Mesenchymal stem cell (in vitro differentiated cells and primary cell): Measurements from ENCODE around the gene CTRB2.
"Not testable (repeated sequence)": the region's sequence is repeated elsewhere in the genome, so short reads cannot be mapped to it uniquely, and the experiment has no call there.

ENCODE experiments used
- DNase-seq: peaks from one replicate; pipeline ENCODE4 v3.0.0-alpha.2; 2013
- H2AFZ ChIP-seq: one replicate; pipeline ENCODE4 v1.6.1; 2013; ENCODE audit warnings: low read depth, mild to moderate bottlenecking, control low read depth, inconsistent platforms, low read length, moderate library complexity
- H2AK5ac ChIP-seq: 2 replicates; pipeline ENCODE4 v1.6.1; 2013; ENCODE audit warnings: low read length, moderate library complexity, mild to moderate bottlenecking, inconsistent platforms; ENCODE audit not compliant: severe bottlenecking
- H2BK120ac ChIP-seq: one replicate; pipeline ENCODE4 v1.6.1; 2013; ENCODE audit warnings: low read depth, mild to moderate bottlenecking, inconsistent platforms, low read length, moderate library complexity
- H2BK12ac ChIP-seq, 2 experiments: one replicate each; pipeline ENCODE4 v1.6.1; 2013; ENCODE audit warnings: inconsistent platforms in 2 of 2, low read length in 2 of 2, mild to moderate bottlenecking in 2 of 2, moderate library complexity in 2 of 2, control low read depth in 1 of 2
- H2BK15ac ChIP-seq: one replicate; pipeline ENCODE4 v1.6.1; 2013; ENCODE audit warnings: mild to moderate bottlenecking, low read depth, inconsistent platforms; ENCODE audit not compliant: poor library complexity, severe bottlenecking
- H2BK5ac ChIP-seq: 2 replicates; pipeline ENCODE4 v1.6.1; 2013; ENCODE audit warnings: low read depth, mild to moderate bottlenecking, low read length, control low read depth, inconsistent platforms; ENCODE audit not compliant: poor library complexity, severe bottlenecking
- H3K14ac ChIP-seq, 2 experiments: one replicate each; pipeline ENCODE4 v1.6.1; 2013; ENCODE audit warnings: inconsistent platforms in 2 of 2, low read length in 2 of 2, control low read depth in 1 of 2, mild to moderate bottlenecking in 1 of 2, moderate library complexity in 1 of 2
- H3K18ac ChIP-seq, 2 experiments: one replicate each; pipeline ENCODE4 v1.6.1; 2013; ENCODE audit warnings: inconsistent platforms in 2 of 2, low read length in 2 of 2, control low read depth in 1 of 2, low read depth in 1 of 2, mild to moderate bottlenecking in 1 of 2
- H3K23ac ChIP-seq, 2 experiments: one replicate each; pipeline ENCODE4 v1.6.1; 2013; ENCODE audit warnings: inconsistent platforms in 2 of 2, low read length in 2 of 2, mild to moderate bottlenecking in 2 of 2, moderate library complexity in 2 of 2, control low read depth in 1 of 2
- H3K27ac ChIP-seq: 2 replicates; pipeline ENCODE4 v1.5.1; 2013; ENCODE audit warnings: mild to moderate bottlenecking, moderate library complexity, low read length, control low read depth, inconsistent platforms; ENCODE audit not compliant: poor library complexity, severe bottlenecking
- H3K27me3 ChIP-seq, 2 experiments: 2 replicates each; pipeline versions ENCODE4 v1.6.1 to v1.7.0; 2013; ENCODE audit warnings: low read length in 2 of 2, mild to moderate bottlenecking in 2 of 2, moderate library complexity in 2 of 2, control low read depth in 1 of 2, inconsistent platforms in 1 of 2; ENCODE audit not compliant: control insufficient read depth in 1 of 2, insufficient read depth in 1 of 2
- H3K36me3 ChIP-seq, 2 experiments: 2 replicates each; pipeline versions ENCODE4 v1.6.1 to v1.7.0; 2013; ENCODE audit warnings: low read length in 2 of 2, control low read depth in 1 of 2, inconsistent platforms in 1 of 2, low read depth in 1 of 2, mild to moderate bottlenecking in 1 of 2; ENCODE audit not compliant: insufficient read depth in 2 of 2, control insufficient read depth in 1 of 2
- H3K4ac ChIP-seq, 2 experiments: one replicate each; pipeline ENCODE4 v1.6.1; 2013; ENCODE audit warnings: inconsistent platforms in 2 of 2, low read length in 2 of 2, mild to moderate bottlenecking in 2 of 2, moderate library complexity in 2 of 2, control low read depth in 1 of 2, low read depth in 1 of 2
- H3K4me1 ChIP-seq: 2 replicates; pipeline ENCODE4 v1.6.1; 2013; ENCODE audit warnings: low read depth, low read length, control low read depth; ENCODE audit not compliant: control insufficient read depth, insufficient read depth
- H3K4me2 ChIP-seq: 2 replicates; pipeline ENCODE4 v1.6.1; 2013; ENCODE audit warnings: low read length, mild to moderate bottlenecking, inconsistent platforms; ENCODE audit not compliant: poor library complexity, severe bottlenecking
- H3K4me3 ChIP-seq, 2 experiments: 2 replicates each; pipeline versions ENCODE4 v1.5.1 to v1.7.0; 2013; ENCODE audit warnings: low read length in 2 of 2, mild to moderate bottlenecking in 2 of 2, control low read depth in 1 of 2, low read depth in 1 of 2; ENCODE audit not compliant: insufficient read depth in 1 of 2
- H3K79me1 ChIP-seq: replicated peaks from 2 replicates; pipeline ENCODE4 v1.6.1; 2013; ENCODE audit warnings: mild to moderate bottlenecking, control low read depth, low read length, inconsistent platforms; ENCODE audit not compliant: poor library complexity, severe bottlenecking
- H3K9ac ChIP-seq: 2 replicates; pipeline ENCODE4 v1.7.0; 2013; ENCODE audit warnings: mild to moderate bottlenecking, low read length, moderate library complexity
- H3K9me3 ChIP-seq: 2 replicates; pipeline ENCODE4 v1.7.0; 2013; ENCODE audit warnings: mild to moderate bottlenecking, low read length; ENCODE audit not compliant: control insufficient read depth
- H4K8ac ChIP-seq: one replicate; pipeline ENCODE4 v1.6.1; 2013; ENCODE audit warnings: inconsistent platforms, mild to moderate bottlenecking, low read length, moderate library complexity
- H4K91ac ChIP-seq: one replicate; pipeline ENCODE4 v1.6.1; 2013; ENCODE audit warnings: mild to moderate bottlenecking, low read length, inconsistent platforms
- WGBS: methylation state at CpG from one replicate; pipeline ENCODE4 v1.1.7; 2013; ENCODE audit warnings: mixed read lengths; 5-methylcytosine and 5-hydroxymethylcytosine counted together

CTRB2 gene

GRCh38 chr16:75217389-75217851 lies 10.5 kb upstream of the CTRB2 start:
- Histone ChIP-seq H4K8ac (no peak overlapping the region), H3K9ac (no peak overlapping the region), H3K18ac (no peak overlapping the region), H3K27ac (no peak overlapping the region), H2BK120ac (no peak overlapping the region), H2BK12ac (no peak overlapping the region), H3K14ac (no peak overlapping the region), H2AK5ac (peak overlapping the region; percentile 42), H3K36me3 (no peaks in the 10 kb centered on the region), H2BK15ac (no peak overlapping the region), H3K9me3 (no peaks in the 10 kb centered on the region), H3K27me3 (no peaks in the 10 kb centered on the region), H3K4me2 (no peak overlapping the region), H3K79me1 (no peaks in the 10 kb centered on the region), H4K91ac (no peak overlapping the region), H3K4me3 (no peak overlapping the region), H3K23ac (no peak overlapping the region), H3K4ac (no peak overlapping the region), H2AFZ (no peak overlapping the region), H2BK5ac (no peak overlapping the region), H3K4me1 (peaks cover 3% of the 10 kb centered on the region)
- no peak for DNase-seq
- 91% methylated on average over 11 of the region's 11 CpGs for WGBS

- Histone ChIP-seq H3K4me1 (peaks cover 4% of the 10 kb centered on the region), H2AK5ac (no peak overlapping the region), H3K27me3 (peaks cover 0 to 5% of the 10 kb centered on the region in 2 experiments), H3K27ac (no peak overlapping the region), H3K14ac (no peak overlapping the region), H2BK120ac (no peak overlapping the region), H3K79me1 (no peaks in the 10 kb centered on the region), H3K23ac (no peak overlapping the region), H3K18ac (no peak overlapping the region), H3K36me3 (no peaks in the 10 kb centered on the region), H2BK12ac (no peak overlapping the region), H3K9me3 (no peaks in the 10 kb centered on the region), H3K4ac (no peak overlapping the region), H2BK15ac (no peak overlapping the region), H4K8ac (no peak overlapping the region), H3K9ac (no peak overlapping the region), H3K4me2 (no peak overlapping the region), H2BK5ac (no peak overlapping the region), H2AFZ (no peak overlapping the region), H3K4me3 (no peak overlapping the region), H4K91ac (no peak overlapping the region)
- 90% methylated on average over 7 of the region's 7 CpGs for WGBS
- no peak for DNase-seq
These were observed 9.6 kb upstream of the CTRB2 start for GRCh38 chr16:75216576-75216975.

DNA sequence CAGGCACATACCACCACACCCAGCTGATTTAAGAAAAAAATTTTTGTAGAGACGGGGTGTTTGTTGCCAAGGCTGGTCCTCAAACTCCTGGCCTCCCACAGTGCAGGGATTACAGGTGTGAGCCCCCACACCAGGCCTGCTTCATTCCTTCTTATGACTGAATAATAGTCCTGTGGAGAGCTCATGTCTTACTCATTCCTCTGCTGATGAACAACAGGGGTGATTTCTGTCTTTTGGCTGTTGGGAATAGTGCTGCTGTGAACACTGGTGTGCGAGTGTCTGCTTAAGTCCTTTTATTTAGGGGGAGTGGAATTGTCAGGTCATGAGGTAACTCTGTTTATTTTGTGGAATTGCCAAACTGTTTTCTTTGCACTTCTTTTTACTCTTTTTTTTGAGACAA lies 9.2 kb upstream of the CTRB2 start:
- Histone ChIP-seq H3K36me3 (no peaks in the 10 kb centered on the region), H2BK120ac (no peak overlapping the region), H3K4me2 (no peak overlapping the region), H3K23ac (no peak overlapping the region), H2AK5ac (no peak overlapping the region), H2BK15ac (no peak overlapping the region), H2AFZ (no peak overlapping the region), H3K4ac (no peak overlapping the region), H3K27ac (peak overlapping the region; percentile 26), H3K27me3 (peaks cover 0 to 5% of the 10 kb centered on the region in 2 experiments), H3K9me3 (no peaks in the 10 kb centered on the region), H2BK5ac (no peak overlapping the region), H3K4me1 (peaks cover 4% of the 10 kb centered on the region), H3K79me1 (no peaks in the 10 kb centered on the region), H2BK12ac (no peak overlapping the region), H4K8ac (no peak overlapping the region), H3K14ac (no peak overlapping the region), H3K4me3 (no peak overlapping the region), H4K91ac (no peak overlapping the region), H3K9ac (no peak overlapping the region), H3K18ac (no peak overlapping the region)
- DNase-seq = no peak
- 75% methylated on average over 2 of the region's 2 CpGs for WGBS

- H3K9me3 ChIP-seq, H3K4me3 ChIP-seq, H2AFZ ChIP-seq, DNase-seq, H3K79me1 ChIP-seq, H3K18ac ChIP-seq, H3K4ac ChIP-seq, H3K4me2 ChIP-seq, H2BK15ac ChIP-seq, H2BK120ac ChIP-seq, H4K91ac ChIP-seq, H3K27ac ChIP-seq, H3K36me3 ChIP-seq, H3K14ac ChIP-seq, H3K9ac ChIP-seq, H2BK12ac ChIP-seq, H3K23ac ChIP-seq, H2AK5ac ChIP-seq, H2BK5ac ChIP-seq, H4K8ac ChIP-seq: not testable (repeated sequence)
- Histone ChIP-seq H3K27me3 (peaks cover 0 to 11% of the 10 kb centered on the region in 2 experiments), H3K4me1 (peaks cover 10% of the 10 kb centered on the region)
- WGBS = 78% methylated on average over 10 of the region's 10 CpGs
These were observed 4.3 kb upstream of the CTRB2 start for GRCh38 chr16:75211286-75211685.
